ENCODE results near the gene IGF2.

The IGF2 gene

GRCh38 chr11:2157294-2158040, 18.3 kb upstream of the IGF2 start:
- no peak for ATAC-seq
- TF ChIP-seq ZFP30 (CRISPR knock-in tag; IDR thresholded peaks at IDR 0.05) (no peak), PPARA (CRISPR knock-in tag; IDR thresholded peaks at IDR 0.05; ENCODE audit: borderline replicate concordance) (no peak), ZNF70 (CRISPR knock-in tag; IDR thresholded peaks at IDR 0.05) (no peak), ZC3H10 (CRISPR knock-in tag; IDR thresholded peaks at IDR 0.05) (no peak), TCF4 (CRISPR knock-in tag; IDR thresholded peaks at IDR 0.05; ENCODE audit: borderline replicate concordance) (no peak), ARNTL (CRISPR knock-in tag; IDR thresholded peaks at IDR 0.05; ENCODE audit: borderline replicate concordance, low read depth) (no peak), CSDC2 (CRISPR knock-in tag; IDR thresholded peaks at IDR 0.05) (no peak), PATZ1 (CRISPR knock-in tag; IDR thresholded peaks at IDR 0.05; ENCODE audit: borderline replicate concordance) (no peak), CREB5 (CRISPR knock-in tag; IDR thresholded peaks at IDR 0.05; ENCODE audit: low read depth) (no peak), ESRRG (CRISPR knock-in tag; IDR thresholded peaks at IDR 0.05) (no peak), ZNF565 (CRISPR knock-in tag; conservative IDR thresholded peaks at IDR 0.05; ENCODE audit: low read depth) (no peak), ZNF8 (CRISPR knock-in tag; IDR thresholded peaks at IDR 0.05) (no peak)
- TF ChIP-seq, protein P1, sequence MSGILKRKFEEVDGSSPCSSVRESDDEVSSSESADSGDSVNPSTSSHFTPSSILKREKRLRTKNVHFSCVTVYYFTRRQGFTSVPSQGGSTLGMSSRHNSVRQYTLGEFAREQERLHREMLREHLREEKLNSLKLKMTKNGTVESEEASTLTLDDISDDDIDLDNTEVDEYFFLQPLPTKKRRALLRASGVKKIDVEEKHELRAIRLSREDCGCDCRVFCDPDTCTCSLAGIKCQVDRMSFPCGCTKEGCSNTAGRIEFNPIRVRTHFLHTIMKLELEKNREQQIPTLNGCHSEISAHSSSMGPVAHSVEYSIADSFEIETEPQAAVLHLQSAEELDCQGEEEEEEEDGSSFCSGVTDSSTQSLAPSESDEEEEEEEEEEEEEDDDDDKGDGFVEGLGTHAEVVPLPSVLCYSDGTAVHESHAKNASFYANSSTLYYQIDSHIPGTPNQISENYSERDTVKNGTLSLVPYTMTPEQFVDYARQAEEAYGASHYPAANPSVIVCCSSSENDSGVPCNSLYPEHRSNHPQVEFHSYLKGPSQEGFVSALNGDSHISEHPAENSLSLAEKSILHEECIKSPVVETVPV (CRISPR knock-in tag; IDR thresholded peaks at IDR 0.05) = no peak
- TF ChIP-seq, protein P2, sequence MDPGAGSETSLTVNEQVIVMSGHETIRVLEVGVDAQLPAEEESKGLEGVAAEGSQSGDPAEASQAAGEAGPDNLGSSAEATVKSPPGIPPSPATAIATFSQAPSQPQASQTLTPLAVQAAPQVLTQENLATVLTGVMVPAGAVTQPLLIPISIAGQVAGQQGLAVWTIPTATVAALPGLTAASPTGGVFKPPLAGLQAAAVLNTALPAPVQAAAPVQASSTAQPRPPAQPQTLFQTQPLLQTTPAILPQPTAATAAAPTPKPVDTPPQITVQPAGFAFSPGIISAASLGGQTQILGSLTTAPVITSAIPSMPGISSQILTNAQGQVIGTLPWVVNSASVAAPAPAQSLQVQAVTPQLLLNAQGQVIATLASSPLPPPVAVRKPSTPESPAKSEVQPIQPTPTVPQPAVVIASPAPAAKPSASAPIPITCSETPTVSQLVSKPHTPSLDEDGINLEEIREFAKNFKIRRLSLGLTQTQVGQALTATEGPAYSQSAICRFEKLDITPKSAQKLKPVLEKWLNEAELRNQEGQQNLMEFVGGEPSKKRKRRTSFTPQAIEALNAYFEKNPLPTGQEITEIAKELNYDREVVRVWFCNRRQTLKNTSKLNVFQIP (CRISPR knock-in tag; IDR thresholded peaks at IDR 0.05; ENCODE audit: borderline replicate concordance, low read depth) = no peak

DNA sequence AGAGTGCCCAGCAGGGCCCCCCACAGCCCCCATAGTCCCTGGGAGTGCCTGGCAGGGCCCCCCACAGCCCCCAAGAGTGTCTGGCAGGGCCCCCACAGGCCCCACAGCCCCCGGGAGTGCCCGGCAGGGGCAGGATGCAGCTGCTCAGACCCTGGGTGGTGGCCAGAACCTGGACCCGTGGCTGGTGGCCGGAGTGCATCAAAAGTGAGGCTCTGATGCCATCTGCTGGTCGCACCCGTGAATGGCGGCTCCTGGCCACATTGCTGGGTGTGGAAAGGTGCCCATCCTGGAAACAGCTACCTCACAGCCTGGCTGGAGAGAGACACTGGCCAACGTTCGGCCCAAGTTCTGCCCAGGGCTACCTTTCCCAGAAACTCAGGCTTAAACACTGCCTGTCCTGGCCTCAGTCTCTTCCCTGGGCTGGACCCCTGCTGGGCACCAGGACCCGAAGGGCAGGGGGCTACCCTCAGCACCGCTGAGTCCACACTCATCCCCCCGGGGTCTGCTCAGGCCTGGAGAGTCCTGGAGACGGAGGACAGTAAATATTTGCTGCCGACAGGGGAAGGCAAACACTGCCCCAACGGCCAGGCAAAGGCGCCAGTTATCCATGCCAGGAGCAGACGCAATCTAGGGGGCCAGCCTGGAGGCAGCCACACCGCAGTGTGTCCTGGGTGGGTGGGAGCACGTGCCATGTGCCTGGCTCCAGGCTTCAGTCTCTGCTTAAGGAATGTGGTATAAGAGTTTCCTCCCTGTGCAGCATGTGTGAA, 17.4 kb upstream of the IGF2 start:
- ATAC-seq = peak; percentile 83
- TF ChIP-seq SNAI2 (CRISPR knock-in tag; IDR thresholded peaks at IDR 0.05) (no peak), ZNF70 (CRISPR knock-in tag; IDR thresholded peaks at IDR 0.05) (no peak), ZNF565 (CRISPR knock-in tag; conservative IDR thresholded peaks at IDR 0.05; ENCODE audit: low read depth) (no peak), TOX (CRISPR knock-in tag; IDR thresholded peaks at IDR 0.05; ENCODE audit: borderline replicate concordance) (no peak), CREB5 (CRISPR knock-in tag; IDR thresholded peaks at IDR 0.05; ENCODE audit: low read depth) (no peak), ZNF8 (CRISPR knock-in tag; IDR thresholded peaks at IDR 0.05) (no peak), ZFP3 (CRISPR knock-in tag; IDR thresholded peaks at IDR 0.05) (no peak), ESRRG (CRISPR knock-in tag; IDR thresholded peaks at IDR 0.05) (no peak), ARNTL (CRISPR knock-in tag; IDR thresholded peaks at IDR 0.05; ENCODE audit: borderline replicate concordance, low read depth) (no peak), GLIS3 (CRISPR knock-in tag; IDR thresholded peaks at IDR 0.05) (no peak), BACH2 (CRISPR knock-in tag; IDR thresholded peaks at IDR 0.05; ENCODE audit: borderline replicate concordance) (no peak), ZC3H10 (CRISPR knock-in tag; IDR thresholded peaks at IDR 0.05) (no peak), CSDC2 (CRISPR knock-in tag; IDR thresholded peaks at IDR 0.05) (no peak)
- TF ChIP-seq, protein P1 (CRISPR knock-in tag; IDR thresholded peaks at IDR 0.05) = no peak
- TF ChIP-seq, protein P3, sequence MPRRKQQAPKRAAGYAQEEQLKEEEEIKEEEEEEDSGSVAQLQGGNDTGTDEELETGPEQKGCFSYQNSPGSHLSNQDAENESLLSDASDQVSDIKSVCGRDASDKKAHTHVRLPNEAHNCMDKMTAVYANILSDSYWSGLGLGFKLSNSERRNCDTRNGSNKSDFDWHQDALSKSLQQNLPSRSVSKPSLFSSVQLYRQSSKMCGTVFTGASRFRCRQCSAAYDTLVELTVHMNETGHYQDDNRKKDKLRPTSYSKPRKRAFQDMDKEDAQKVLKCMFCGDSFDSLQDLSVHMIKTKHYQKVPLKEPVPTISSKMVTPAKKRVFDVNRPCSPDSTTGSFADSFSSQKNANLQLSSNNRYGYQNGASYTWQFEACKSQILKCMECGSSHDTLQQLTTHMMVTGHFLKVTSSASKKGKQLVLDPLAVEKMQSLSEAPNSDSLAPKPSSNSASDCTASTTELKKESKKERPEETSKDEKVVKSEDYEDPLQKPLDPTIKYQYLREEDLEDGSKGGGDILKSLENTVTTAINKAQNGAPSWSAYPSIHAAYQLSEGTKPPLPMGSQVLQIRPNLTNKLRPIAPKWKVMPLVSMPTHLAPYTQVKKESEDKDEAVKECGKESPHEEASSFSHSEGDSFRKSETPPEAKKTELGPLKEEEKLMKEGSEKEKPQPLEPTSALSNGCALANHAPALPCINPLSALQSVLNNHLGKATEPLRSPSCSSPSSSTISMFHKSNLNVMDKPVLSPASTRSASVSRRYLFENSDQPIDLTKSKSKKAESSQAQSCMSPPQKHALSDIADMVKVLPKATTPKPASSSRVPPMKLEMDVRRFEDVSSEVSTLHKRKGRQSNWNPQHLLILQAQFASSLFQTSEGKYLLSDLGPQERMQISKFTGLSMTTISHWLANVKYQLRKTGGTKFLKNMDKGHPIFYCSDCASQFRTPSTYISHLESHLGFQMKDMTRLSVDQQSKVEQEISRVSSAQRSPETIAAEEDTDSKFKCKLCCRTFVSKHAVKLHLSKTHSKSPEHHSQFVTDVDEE (CRISPR knock-in tag; IDR thresholded peaks at IDR 0.05) = no peak
